Hepatocyte (in vitro differentiated cells): ENCODE measurements around the gene FAM180B.

Experiments
- EZH2 ChIP-seq: fragments of 200-600 bp; sonication (generic); IDR thresholded peaks from 2 replicates; pipeline ENCODE4 v1.6.1; 2016; ENCODE audit warnings: antibody characterized with exemption, mild to moderate bottlenecking, borderline replicate concordance
- EZH2phosphoT487 ChIP-seq: fragments of 200-600 bp; sonication (generic); IDR thresholded peaks from one replicate; pipeline ENCODE4 v1.6.1; 2018; ENCODE audit warnings: antibody characterized with exemption, mild to moderate bottlenecking, low read depth, moderate library complexity; ENCODE audit not compliant: unreplicated experiment, severe bottlenecking
- TF ChIP-seq, protein P1 (sequence below): fragments of 200-600 bp; sonication (generic); IDR thresholded peaks from 2 replicates; pipeline ENCODE4 v1.5.1; 2016; ENCODE audit warnings: antibody characterized with exemption, mild to moderate bottlenecking; ENCODE audit not compliant: poor library complexity

DNA sequence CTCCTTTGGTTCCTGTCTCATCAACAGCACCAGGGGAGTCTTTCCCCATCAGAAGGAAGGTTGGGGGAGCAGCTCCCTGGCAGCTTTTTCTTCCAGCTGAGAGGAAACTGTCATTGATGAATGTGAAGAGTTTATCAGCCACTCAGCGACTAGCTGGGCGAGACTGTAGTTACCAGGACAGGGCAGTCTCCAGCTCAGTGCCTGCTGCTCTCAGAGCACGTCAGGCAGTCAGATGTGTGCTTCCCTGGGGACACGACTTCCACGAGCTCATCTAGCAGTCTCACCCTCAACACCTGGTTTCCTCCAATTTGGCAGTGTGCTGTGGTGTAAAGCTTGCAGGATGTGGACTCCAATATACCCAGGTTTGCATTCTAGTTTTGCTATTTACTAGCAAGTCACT is 20.3 kb downstream of the FAM180B start:
- TF ChIP-seq, protein P1, sequence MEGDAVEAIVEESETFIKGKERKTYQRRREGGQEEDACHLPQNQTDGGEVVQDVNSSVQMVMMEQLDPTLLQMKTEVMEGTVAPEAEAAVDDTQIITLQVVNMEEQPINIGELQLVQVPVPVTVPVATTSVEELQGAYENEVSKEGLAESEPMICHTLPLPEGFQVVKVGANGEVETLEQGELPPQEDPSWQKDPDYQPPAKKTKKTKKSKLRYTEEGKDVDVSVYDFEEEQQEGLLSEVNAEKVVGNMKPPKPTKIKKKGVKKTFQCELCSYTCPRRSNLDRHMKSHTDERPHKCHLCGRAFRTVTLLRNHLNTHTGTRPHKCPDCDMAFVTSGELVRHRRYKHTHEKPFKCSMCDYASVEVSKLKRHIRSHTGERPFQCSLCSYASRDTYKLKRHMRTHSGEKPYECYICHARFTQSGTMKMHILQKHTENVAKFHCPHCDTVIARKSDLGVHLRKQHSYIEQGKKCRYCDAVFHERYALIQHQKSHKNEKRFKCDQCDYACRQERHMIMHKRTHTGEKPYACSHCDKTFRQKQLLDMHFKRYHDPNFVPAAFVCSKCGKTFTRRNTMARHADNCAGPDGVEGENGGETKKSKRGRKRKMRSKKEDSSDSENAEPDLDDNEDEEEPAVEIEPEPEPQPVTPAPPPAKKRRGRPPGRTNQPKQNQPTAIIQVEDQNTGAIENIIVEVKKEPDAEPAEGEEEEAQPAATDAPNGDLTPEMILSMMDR = no peak
- no peak for TF ChIP-seq EZH2phosphoT487
- no peak for TF ChIP-seq EZH2
